C1 segment of cervical spinal cord (tissue), 14 donors: ENCODE results near the gene WWOX.

ENCODE experiments used
- DNase-seq, 14 donors: peaks; one replicate each; lab custom pipeline; 2025; lab: John Stamatoyannopoulos, UW

Gene WWOX

DNA sequence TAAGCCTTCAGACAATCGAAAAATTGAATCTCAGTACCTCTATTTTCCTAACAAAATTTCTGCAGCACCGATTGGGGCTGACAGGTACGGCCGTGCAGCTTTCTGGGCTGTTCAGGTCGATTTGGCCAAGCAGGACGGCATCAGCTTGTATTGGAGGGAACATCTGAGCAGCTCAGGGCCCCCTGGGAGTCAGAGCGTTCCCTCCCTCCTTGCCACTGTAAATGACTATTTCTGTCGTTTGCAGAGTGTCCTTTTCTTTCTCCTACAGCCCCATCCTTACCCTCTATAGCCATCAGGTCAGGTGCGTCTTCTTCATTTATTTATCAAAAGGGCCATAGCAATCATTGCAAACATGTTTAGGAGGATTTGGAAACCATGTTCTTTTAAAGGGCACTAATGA, 731.1 kb downstream of the WWOX start:
- no peak for DNase-seq

DNA sequence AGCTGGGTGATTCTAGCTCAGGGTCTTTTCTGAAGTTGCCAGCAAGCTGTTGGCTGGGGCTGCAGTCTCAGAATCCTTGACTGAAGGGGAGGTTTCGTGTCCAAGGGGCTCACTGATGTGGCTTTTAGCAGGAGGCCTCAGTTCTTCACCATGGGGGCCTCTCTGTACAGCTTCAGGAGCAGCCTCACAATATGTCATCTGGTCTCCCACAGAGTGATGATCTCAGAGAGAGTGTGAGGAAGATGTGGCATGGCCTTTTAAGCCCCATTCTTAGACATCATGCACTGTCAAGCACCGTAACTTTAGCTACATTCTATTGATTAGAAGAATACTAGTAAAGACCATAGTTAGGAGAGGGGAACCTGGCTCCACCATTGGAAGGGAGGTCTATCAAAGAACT, 732.6 kb downstream of the WWOX start:
- DNase-seq, result no peak

GRCh38 chr16:78836802-78837491, 737.5 kb downstream of the WWOX start:
- no peak for DNase-seq

GRCh38 chr16:78837706-78838105, 738.3 kb downstream of the WWOX start:
- DNase-seq, result no peak

- DNase-seq, result no peak
Measured at GRCh38 chr16:78838276-78838675, 738.8 kb downstream of the WWOX start.

- no peak for DNase-seq
Measured at GRCh38 chr16:78842950-78843349, 743.5 kb downstream of the WWOX start.

DNA sequence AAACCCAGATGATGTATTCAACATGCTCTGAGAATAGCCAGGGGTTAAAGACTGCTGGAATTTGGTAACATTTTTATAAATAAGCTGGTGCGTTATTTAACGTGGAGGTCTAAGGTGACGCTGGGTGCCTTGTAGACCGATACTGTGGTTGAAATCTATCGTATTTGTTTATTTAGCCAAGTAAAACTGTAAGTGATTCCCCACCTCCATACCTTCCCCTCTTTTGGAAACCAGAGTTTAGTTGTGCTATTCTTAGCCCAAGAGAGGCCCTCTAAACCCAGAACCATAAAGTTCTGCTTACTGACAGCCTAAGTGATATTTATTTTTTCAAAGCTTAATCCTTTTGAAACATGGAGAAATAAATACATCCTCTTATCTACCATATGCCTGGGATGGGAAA, 744.5 kb downstream of the WWOX start:
- DNase-seq, result no peak

GRCh38 chr16:78844682-78845081, 745.2 kb downstream of the WWOX start:
- no peak for DNase-seq

GRCh38 chr16:78851266-78851665, 751.8 kb downstream of the WWOX start:
- DNase-seq, result no peak

DNA sequence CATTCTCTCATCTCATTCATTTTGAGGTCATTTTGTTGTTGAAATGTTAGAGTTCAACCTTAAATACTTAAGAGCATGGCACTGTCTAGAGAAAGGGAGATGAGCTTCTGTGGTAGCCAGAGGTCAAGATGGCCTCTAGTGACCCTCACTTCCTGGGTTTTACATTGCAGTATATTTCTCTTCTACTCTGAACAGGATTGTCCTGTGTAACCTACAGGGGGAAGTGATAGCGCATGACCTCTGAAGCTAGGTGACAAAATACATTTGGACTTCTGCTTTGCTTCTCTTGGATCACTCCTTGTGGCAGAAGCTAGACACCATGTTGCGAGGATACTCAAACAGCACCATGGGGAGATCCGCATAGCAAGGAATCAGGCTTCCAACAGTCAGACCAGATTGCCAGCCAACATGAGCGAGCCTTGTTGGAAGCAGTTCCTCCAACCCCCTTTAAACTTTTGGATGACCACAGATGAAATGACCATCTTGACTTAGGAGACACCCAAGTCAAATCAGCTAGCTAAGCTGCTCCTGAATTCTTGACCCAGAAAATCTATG, 752.7 kb downstream of the WWOX start:
- peak in 1 of 14 donors; percentile 61 for DNase-seq

- no peak for DNase-seq
Measured at GRCh38 chr16:78862022-78862421, 762.6 kb downstream of the WWOX start.

DNA sequence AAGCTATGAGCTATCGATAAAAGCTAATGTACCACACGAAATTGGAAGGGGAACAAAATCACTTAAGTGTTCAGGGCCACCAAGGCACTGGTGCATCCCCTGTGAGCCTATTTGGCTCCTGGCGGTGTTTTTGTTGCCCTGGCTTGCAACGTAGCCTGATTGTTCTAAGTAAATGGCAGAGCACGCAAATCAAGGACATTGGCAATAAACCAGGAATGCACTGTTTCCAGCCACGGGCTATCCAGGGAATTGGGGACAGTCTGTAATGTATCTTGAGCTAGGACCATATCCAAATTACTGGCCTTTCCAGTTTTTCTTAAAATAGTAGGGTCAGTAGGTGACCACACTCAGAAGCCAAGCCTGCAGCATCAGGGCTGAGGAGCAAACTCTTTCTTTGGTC, 767.1 kb downstream of the WWOX start:
- DNase-seq, result peak in 5 of 14 donors; percentile 3 to 11 (median 4)

GRCh38 chr16:78869492-78869891, 770.0 kb downstream of the WWOX start:
- DNase-seq, result no peak

- DNase-seq, result no peak
Measured at GRCh38 chr16:78871241-78871640, 771.8 kb downstream of the WWOX start.

DNA sequence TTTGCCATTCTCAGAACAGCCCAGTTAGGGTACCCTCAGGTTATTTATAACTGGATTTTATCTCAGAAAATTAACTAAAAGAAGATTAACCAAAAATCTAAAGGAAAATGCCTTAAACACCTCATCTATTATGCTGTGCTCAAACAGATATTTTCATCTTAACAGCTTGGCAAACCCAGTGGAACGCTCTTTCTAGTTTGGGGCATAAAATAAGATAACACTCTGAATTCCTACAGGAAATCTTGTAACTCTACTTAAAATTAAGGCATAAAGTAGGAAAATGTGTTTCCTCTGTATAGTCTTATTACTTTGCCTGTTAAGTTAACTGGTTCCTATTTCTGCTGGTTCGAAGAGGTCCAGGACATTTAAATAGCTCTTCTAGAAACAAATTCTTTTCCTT, 777.2 kb downstream of the WWOX start:
- no peak for DNase-seq

DNA sequence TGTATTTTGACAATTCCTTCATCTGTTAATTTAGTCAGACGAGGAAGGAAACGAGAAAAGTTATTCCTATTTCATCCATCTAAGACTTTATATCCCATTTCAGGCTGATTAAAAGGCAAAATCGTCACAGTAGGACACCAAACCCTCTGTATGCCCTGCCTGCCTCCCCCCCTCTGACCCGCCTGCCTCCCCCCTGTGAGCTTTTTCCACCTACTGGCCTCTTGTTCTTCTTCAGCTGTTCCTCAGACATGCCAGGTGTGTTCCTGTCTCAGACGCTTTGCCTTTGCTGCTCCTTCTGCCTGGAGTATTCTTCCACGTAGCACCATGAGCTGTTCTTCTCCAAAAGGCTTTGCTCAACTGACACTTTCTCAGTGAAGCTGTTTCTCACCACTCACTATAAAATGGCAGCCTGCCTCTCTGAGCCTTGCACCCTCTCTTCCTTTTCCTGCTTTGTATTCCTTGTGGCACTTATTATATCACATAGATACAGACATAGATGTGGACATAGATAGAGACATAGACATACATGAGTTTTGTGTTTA, 777.7 kb downstream of the WWOX start:
- no peak for DNase-seq

- DNase-seq, result no peak
Measured at GRCh38 chr16:78878570-78878969, 779.1 kb downstream of the WWOX start.

- DNase-seq, result no peak
Measured at GRCh38 chr16:78879011-78879410, 779.6 kb downstream of the WWOX start.

GRCh38 chr16:78882150-78882549, 782.7 kb downstream of the WWOX start:
- DNase-seq, result no peak

- DNase-seq, result no peak
Measured at GRCh38 chr16:78882751-78883150, 783.3 kb downstream of the WWOX start.

- DNase-seq, result no peak
Measured at GRCh38 chr16:78884204-78884603, 784.8 kb downstream of the WWOX start.

GRCh38 chr16:78889346-78889745, 789.9 kb downstream of the WWOX start:
- no peak for DNase-seq

- peak in 1 of 14 donors; percentile 9 for DNase-seq
Measured at GRCh38 chr16:78890373-78890895, 791.0 kb downstream of the WWOX start.
